HUES6 (cell line): ENCODE measurements around the gene EHBP1L1.
A peak's percentile ranks its signal among the peaks of the same experiment; 100 is the strongest.

Experiments used
- H3K27ac ChIP-seq: 2 replicates; pipeline ENCODE4 v1.7.0; 2013; ENCODE audit warnings: low read depth, mild to moderate bottlenecking, low read length, inconsistent platforms
- H3K27me3 ChIP-seq: 2 replicates; pipeline ENCODE4 v1.6.1; 2013; ENCODE audit warnings: low read length; ENCODE audit not compliant: control insufficient read depth, insufficient read depth
- H3K36me3 ChIP-seq: 2 replicates; pipeline ENCODE4 v1.6.1; 2013; ENCODE audit warnings: low read length; ENCODE audit not compliant: control insufficient read depth, insufficient read depth
- H3K4me1 ChIP-seq: 2 replicates; pipeline ENCODE4 v1.6.1; 2013; ENCODE audit warnings: low read length; ENCODE audit not compliant: control insufficient read depth, insufficient read depth
- H3K4me3 ChIP-seq: 2 replicates; pipeline ENCODE4 v1.5.1; 2013; ENCODE audit warnings: low read depth, low read length
- H3K9ac ChIP-seq: one replicate; pipeline ENCODE4 v1.6.1; 2013; ENCODE audit warnings: mild to moderate bottlenecking, low read length
- H3K9me3 ChIP-seq: 2 replicates; pipeline ENCODE4 v1.6.1; 2013; ENCODE audit warnings: low read depth, low read length; ENCODE audit not compliant: control insufficient read depth, insufficient read depth

EHBP1L1 gene

DNA sequence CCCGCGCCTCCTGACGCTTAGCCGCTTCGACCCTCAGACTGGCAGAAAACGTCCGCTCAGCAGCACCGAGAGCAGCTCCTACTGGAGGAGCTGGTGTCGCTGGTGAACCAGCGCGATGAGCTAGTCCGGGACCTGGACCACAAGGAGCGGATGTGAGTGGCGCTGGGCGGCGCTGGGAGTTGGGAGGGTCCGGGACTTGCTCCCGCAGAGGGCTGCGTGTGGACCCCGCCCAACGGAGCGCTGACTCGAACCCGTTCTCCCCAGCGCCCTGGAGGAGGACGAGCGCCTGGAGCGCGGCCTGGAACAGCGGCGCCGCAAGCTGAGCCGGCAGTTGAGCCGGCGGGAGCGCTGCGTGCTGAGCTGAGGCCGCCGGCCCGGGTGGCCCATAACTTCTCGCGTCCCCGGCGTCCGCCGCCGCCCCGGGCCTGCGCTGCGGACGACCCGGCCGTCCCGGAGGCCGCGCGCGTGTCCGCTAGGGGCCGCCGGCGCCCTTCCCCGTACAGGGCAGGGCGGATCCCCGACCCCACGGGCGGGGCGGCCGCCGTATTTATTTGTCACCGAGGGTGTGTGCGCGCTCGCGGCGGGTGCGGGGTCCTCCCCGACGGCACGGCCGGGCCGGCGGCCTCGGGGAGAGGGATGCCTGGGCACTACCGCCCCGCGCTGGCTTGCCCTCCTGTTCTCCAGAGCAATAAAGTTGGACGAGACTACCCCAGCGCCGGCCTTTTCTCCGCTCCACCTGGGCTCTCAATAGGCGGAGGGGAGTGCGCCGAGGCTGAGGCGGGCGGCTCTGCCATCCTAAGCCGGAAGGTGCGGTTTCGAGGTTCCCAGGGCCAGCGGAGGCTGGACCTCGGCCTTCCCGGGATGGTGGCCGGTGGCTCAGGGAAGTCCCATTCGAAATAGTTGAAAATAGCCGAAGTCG lies 16.3 kb downstream of the EHBP1L1 start:
- Histone ChIP-seq H3K27me3 (peaks cover 50% of the 10 kb centered on the region), H3K4me1 (peaks cover 32% of the 10 kb centered on the region), H3K9me3 (no peaks in the 10 kb centered on the region), H3K27ac (no peak overlapping the region), H3K9ac (peak overlapping the region; percentile 17), H3K4me3 (peak overlapping the region; percentile 72), H3K36me3 (no peaks in the 10 kb centered on the region)

- Histone ChIP-seq H3K27me3 (peaks cover 44% of the 10 kb centered on the region), H3K9ac (no peak overlapping the region), H3K9me3 (no peaks in the 10 kb centered on the region), H3K4me3 (peak overlapping the region; percentile 72), H3K36me3 (peaks cover 7% of the 10 kb centered on the region), H3K4me1 (peaks cover 26% of the 10 kb centered on the region), H3K27ac (no peak overlapping the region)
Observed at GRCh38 chr11:65592858-65593517, 17.1 kb downstream of the EHBP1L1 start.

DNA sequence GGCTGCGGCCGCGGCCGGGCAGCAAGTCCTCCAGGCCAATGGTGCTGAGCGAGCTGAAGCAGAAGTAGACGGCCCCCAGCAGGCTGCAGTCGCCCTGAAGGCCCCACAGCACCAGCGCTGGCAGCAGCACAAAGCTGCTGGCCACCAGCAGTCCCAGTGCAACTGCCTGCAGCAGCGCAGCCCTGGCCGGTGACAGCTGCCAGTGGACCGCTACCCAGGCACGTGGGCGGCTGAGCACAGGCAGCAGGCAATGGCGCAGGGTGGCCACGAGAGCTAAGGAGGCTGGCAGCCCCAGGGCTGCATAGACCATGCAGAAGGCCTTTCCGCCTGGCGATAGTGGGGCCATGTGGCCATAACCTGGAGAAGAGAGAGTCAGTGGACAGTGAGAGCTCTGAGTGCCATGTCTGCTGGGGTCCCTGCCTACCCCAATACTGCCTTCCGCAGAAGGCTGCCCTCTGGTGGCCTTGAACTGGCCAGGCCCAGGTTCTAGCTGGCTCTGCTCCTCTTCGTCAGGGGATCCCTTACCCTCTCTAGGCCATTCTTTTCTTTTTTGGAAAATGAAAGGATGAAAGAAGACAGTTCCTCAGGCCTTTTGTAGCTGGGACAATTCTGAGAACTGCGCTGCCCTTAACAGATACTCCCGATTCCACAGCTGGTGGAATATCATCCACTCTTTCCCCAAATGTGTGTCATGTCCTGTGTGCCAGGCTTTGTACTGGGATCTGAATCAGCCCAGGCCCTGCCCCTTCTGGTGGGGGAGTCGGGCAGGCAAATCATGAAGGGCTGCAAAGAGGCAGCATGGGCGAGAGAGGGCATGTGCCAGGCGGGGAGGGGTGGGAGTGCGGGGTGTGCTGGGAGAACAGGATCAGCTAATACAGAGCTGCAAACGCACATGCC lies 17.9 kb downstream of the EHBP1L1 start:
- Histone ChIP-seq H3K9ac (no peak overlapping the region), H3K36me3 (peaks cover 15% of the 10 kb centered on the region), H3K27me3 (peaks cover 44% of the 10 kb centered on the region), H3K4me3 (no peak overlapping the region), H3K27ac (no peak overlapping the region), H3K4me1 (peaks cover 20% of the 10 kb centered on the region), H3K9me3 (no peaks in the 10 kb centered on the region)

- Histone ChIP-seq H3K27me3 (peaks cover 40% of the 10 kb centered on the region), H3K9ac (no peak overlapping the region), H3K36me3 (peaks cover 19% of the 10 kb centered on the region), H3K9me3 (no peaks in the 10 kb centered on the region), H3K27ac (no peak overlapping the region), H3K4me1 (peaks cover 20% of the 10 kb centered on the region), H3K4me3 (no peak overlapping the region)
Observed at GRCh38 chr11:65595131-65595530, 19.3 kb downstream of the EHBP1L1 start.

GRCh38 chr11:65595543-65596281 lies 19.9 kb downstream of the EHBP1L1 start, which contains the start of gene KCNK7:
Gene KCNK7 (minus strand): TSS chr11:65595800. CDS start chr11:65595772, 28 bp downstream.
- H3K9ac ChIP-seq, result no peak within 1 kb of the TSS
- H3K9me3 ChIP-seq, result no peaks in the 10 kb centered on the region
- no peak within 1 kb of the TSS for H3K4me3 ChIP-seq
- H3K27ac ChIP-seq, result no peak within 1 kb of the TSS
- peaks cover 20% of the 10 kb centered on the region for H3K4me1 ChIP-seq
- H3K36me3 ChIP-seq, result peaks cover 19% of the 10 kb centered on the region
- peaks cover 34% of the 10 kb centered on the region for H3K27me3 ChIP-seq

DNA sequence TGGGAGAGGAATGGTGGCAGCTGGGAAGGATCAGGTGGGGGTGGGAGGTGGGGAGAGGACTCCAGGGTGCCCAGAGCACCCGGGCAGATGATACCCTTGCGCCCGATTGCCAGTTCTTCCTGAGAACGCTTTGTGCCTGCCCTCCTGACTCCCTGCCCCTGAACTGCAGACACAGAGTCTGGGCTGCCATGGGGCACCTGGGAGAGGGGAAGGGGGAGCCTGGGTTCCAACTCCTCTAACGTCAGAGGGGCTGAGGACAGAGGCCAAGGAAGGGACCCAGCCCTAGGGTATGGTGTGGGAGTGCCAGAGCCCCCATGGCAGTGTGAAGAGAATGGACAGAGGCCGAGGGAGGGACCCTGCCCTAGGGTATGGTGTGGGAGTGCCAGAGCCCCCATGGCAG lies 20.7 kb downstream of the EHBP1L1 start:
- Histone ChIP-seq H3K27me3 (peaks cover 26% of the 10 kb centered on the region), H3K4me1 (peaks cover 16% of the 10 kb centered on the region), H3K9me3 (no peaks in the 10 kb centered on the region), H3K9ac (no peak overlapping the region), H3K27ac (no peak overlapping the region), H3K36me3 (peaks cover 19% of the 10 kb centered on the region), H3K4me3 (no peak overlapping the region)

- Histone ChIP-seq H3K27ac (no peak overlapping the region), H3K36me3 (peaks cover 24% of the 10 kb centered on the region), H3K4me3 (no peak overlapping the region), H3K9me3 (no peaks in the 10 kb centered on the region), H3K27me3 (peaks cover 11% of the 10 kb centered on the region), H3K9ac (no peak overlapping the region), H3K4me1 (peaks cover 8% of the 10 kb centered on the region)
Observed at GRCh38 chr11:65598258-65598699, 22.4 kb downstream of the EHBP1L1 start.

DNA sequence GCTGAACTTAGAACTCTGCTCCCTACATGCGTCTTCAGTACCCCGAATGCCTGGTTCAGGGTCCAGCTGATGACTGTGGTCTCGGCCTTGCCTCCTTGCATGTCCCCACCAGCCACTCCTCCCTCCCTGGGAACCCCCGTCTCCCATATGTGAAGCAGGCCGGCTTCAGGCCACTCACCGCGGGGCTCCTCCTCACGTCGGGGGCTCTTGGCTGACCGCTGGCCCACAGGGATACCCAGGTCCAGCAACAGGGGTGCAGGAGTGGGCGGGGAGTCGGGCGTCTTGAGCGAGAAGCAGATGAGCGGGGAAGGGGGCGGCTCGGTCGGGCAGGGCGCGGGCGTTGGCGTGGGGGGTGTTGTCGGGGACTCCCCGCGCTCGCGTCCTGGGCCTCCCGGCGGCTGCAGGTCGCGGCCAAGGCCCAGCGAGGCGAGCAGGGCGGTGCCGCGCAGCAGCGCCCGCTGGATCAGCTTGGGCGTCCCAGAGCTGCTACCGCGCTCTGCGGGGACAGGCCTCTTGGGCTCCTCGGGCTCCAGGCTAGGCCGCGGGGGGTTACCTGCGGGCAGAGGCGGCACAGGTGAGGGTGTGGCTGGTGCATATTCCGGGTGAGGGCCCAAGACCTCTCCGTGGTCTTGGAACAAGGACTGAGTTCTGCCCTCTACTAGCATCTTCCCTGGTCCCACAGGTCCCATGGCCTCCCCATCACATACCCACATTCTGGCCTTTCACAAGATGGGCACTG lies 23.5 kb downstream of the EHBP1L1 start:
- H3K4me3 ChIP-seq, result no peak overlapping the region
- H3K27me3 ChIP-seq, result no peaks in the 10 kb centered on the region
- H3K36me3 ChIP-seq, result peaks cover 33% of the 10 kb centered on the region
- no peaks in the 10 kb centered on the region for H3K4me1 ChIP-seq
- H3K9me3 ChIP-seq, result no peaks in the 10 kb centered on the region
- H3K27ac ChIP-seq, result no peak overlapping the region
- no peak overlapping the region for H3K9ac ChIP-seq

- H3K36me3 ChIP-seq, result peaks cover 38% of the 10 kb centered on the region
Observed at GRCh38 chr11:65599955-65600246, 24.0 kb downstream of the EHBP1L1 start.

DNA sequence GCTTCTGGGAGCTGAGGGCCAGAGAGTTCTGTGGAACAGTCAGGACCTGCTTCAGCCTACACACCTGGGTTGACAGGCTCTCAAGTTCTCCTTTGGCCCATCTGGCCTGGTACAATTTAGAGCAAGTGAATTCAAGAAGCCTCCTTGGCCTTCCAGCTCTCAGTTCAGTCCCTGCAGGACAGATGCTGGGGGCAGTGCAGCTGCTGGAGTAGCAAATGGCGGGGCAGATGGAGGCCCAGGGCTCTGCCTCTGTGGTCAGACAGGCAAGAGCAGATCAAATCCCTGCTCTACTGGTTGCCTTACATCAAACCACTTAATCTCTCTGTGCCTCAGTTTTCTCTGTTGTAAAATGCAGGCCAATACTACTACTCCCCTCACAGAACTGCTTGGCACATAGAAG lies 28.4 kb downstream of the EHBP1L1 start:
- Histone ChIP-seq H3K4me1 (peaks cover 15% of the 10 kb centered on the region), H3K27ac (no peak overlapping the region), H3K27me3 (no peaks in the 10 kb centered on the region), H3K4me3 (no peak overlapping the region), H3K36me3 (peaks cover 31% of the 10 kb centered on the region), H3K9ac (no peak overlapping the region), H3K9me3 (no peaks in the 10 kb centered on the region)

More at GRCh38 chr11:65599955-65600246, 24.0 kb downstream of the EHBP1L1 start:
- no peaks in the 10 kb centered on the region for H3K4me1 ChIP-seq
- H3K9me3 ChIP-seq, result no peaks in the 10 kb centered on the region
- no peak overlapping the region for H3K4me3 ChIP-seq
- no peaks in the 10 kb centered on the region for H3K27me3 ChIP-seq
- H3K9ac ChIP-seq, result no peak overlapping the region
- no peak overlapping the region for H3K27ac ChIP-seq
